IMR-90 (cell line): Measurements from ENCODE around the gene SLC22A5. TPM values are rescaled to one million over a fixed set of nuclear protein-coding genes. Genes with fewer than 3 reads are reported as not detected.
A peak's percentile ranks its signal among the peaks of the same experiment; 100 is the strongest.

Source experiments
- ATAC-seq: fragments of 200-7000 bp; cut with Tn5 transposase; 2 replicates; pipeline ENCODE4 v1.9.1; 2020; ENCODE audit warnings: low read depth, mild to moderate bottlenecking, moderate library complexity
- BruUV-seq: library from RNA; stranded (reverse); fragments of 400-500 nt; replicated peaks from 2 replicates; lab custom pipeline; 2021; lab: Mats Ljungman, UMichigan
- CTCF ChIA-PET: fragments of 300-600 bp; formaldehyde crosslinking; extraction: SDS; loops from one replicate; lab custom pipeline; 2021; ENCODE audit warnings: antibody characterized with exemption; lab: Yijun Ruan, JAX
- POLR2A ChIA-PET: fragments of 300-600 bp; sonication (Branson Sonifier 250); formaldehyde crosslinking; loops from one replicate; lab custom pipeline; 2022; ENCODE audit warnings: antibody characterized with exemption; ENCODE audit not compliant: unreplicated experiment; lab: Charles Lee
- DNase-seq: peaks from one replicate; pipeline ENCODE4 v3.0.0; 2013
- H2AFZ ChIP-seq: replicated peaks from 2 replicates; pipeline ENCODE3; 2013; ENCODE audit warnings: low read length, mild to moderate bottlenecking; ENCODE audit not compliant: poor library complexity
- H2AK5ac ChIP-seq: 2 replicates; pipeline ENCODE4 v1.6.1; 2013; ENCODE audit warnings: low read depth, low read length, inconsistent platforms
- H2AK9ac ChIP-seq: replicated peaks from 2 replicates; pipeline ENCODE3; 2013; ENCODE audit warnings: mild to moderate bottlenecking, low read depth, low read length, moderate library complexity; ENCODE audit not compliant: poor library complexity
- H2BK120ac ChIP-seq: 2 replicates; pipeline ENCODE4 v1.6.1; 2013; ENCODE audit warnings: low read depth, low read length, inconsistent platforms
- H2BK15ac ChIP-seq: 3 replicates; pipeline ENCODE4 v1.6.1; 2013; ENCODE audit warnings: low read depth, low read length, inconsistent platforms
- H2BK20ac ChIP-seq: 2 replicates; pipeline ENCODE4 v1.6.1; 2013; ENCODE audit warnings: low read depth, mild to moderate bottlenecking, inconsistent platforms, low read length, moderate library complexity
- H2BK5ac ChIP-seq: 2 replicates; pipeline ENCODE4 v1.6.1; 2013; ENCODE audit warnings: mild to moderate bottlenecking, low read depth, low read length, inconsistent platforms; ENCODE audit not compliant: poor library complexity, severe bottlenecking
- H3K14ac ChIP-seq: replicated peaks from 2 replicates; pipeline ENCODE4 v1.6.1; 2013; ENCODE audit warnings: low read depth, low read length, inconsistent platforms
- H3K18ac ChIP-seq: 2 replicates; pipeline ENCODE4 v1.6.1; 2013; ENCODE audit warnings: low read depth, low read length, control low read depth
- H3K23ac ChIP-seq: 2 replicates; pipeline ENCODE4 v1.6.1; 2013; ENCODE audit warnings: low read depth, low read length, inconsistent platforms
- H3K27ac ChIP-seq: 2 replicates; pipeline ENCODE4 v1.5.1; 2013; ENCODE audit warnings: mild to moderate bottlenecking, control low read depth, low read length; ENCODE audit not compliant: insufficient read depth
- H3K27me3 ChIP-seq: 2 replicates; pipeline ENCODE4 v1.6.1; 2013; ENCODE audit warnings: low read length; ENCODE audit not compliant: control insufficient read depth, insufficient read depth
- H3K36me3 ChIP-seq: 2 replicates; pipeline ENCODE4 v1.6.1; 2013; ENCODE audit warnings: low read length, mixed read lengths; ENCODE audit not compliant: control insufficient read depth, insufficient read depth
- H3K4ac ChIP-seq: 2 replicates; pipeline ENCODE4 v1.6.1; 2013; ENCODE audit warnings: low read depth, low read length, inconsistent platforms
- H3K4me1 ChIP-seq: 2 replicates; pipeline ENCODE4 v1.6.1; 2013; ENCODE audit warnings: low read length, mixed read lengths; ENCODE audit not compliant: control insufficient read depth, insufficient read depth
- H3K4me2 ChIP-seq: 2 replicates; pipeline ENCODE4 v1.6.1; 2013; ENCODE audit warnings: low read depth, mild to moderate bottlenecking, control low read depth, low read length, moderate library complexity
- H3K4me3 ChIP-seq: 2 replicates; pipeline ENCODE4 v1.5.1; 2013; ENCODE audit warnings: low read depth, mild to moderate bottlenecking, control low read depth, low read length, moderate library complexity; ENCODE audit not compliant: insufficient read depth
- H3K56ac ChIP-seq: 2 replicates; pipeline ENCODE4 v1.6.1; 2013; ENCODE audit warnings: low read length, inconsistent platforms; ENCODE audit not compliant: insufficient read depth; ENCODE audit errors: extremely low read depth
- H3K79me1 ChIP-seq, 2 experiments: 2 replicates each; pipeline ENCODE4 v1.6.1; 2013; ENCODE audit warnings: low read length in 2 of 2, inconsistent platforms in 1 of 2, low read depth in 1 of 2
- H3K9ac ChIP-seq: 2 replicates; pipeline ENCODE4 v1.6.1; 2013; ENCODE audit warnings: low read depth, low read length, control low read depth
- H3K9me1 ChIP-seq: 2 replicates; pipeline ENCODE4 v1.6.1; 2013; ENCODE audit warnings: low read length, inconsistent platforms; ENCODE audit not compliant: insufficient read depth
- H3K9me3 ChIP-seq: 2 replicates; pipeline ENCODE4 v1.6.1; 2013; ENCODE audit warnings: low read length; ENCODE audit not compliant: control insufficient read depth, insufficient read depth
- H4K20me1 ChIP-seq: 2 replicates; pipeline ENCODE4 v1.6.1; 2013; ENCODE audit warnings: low read length, inconsistent platforms; ENCODE audit not compliant: insufficient read depth
- H4K5ac ChIP-seq: 2 replicates; pipeline ENCODE4 v1.6.1; 2013; ENCODE audit warnings: mild to moderate bottlenecking, low read depth, low read length, control low read depth
- H4K8ac ChIP-seq, 2 experiments: 2 replicates each; pipeline ENCODE4 v1.6.1; 2013; ENCODE audit warnings: low read depth in 2 of 2, low read length in 2 of 2, control low read depth in 1 of 2, inconsistent platforms in 1 of 2
- H4K91ac ChIP-seq: 2 replicates; pipeline ENCODE4 v1.6.1; 2013; ENCODE audit warnings: low read depth, low read length, inconsistent platforms; ENCODE audit not compliant: insufficient read depth
- SMC3 ChIP-seq: fragments of 150-350 bp; IDR thresholded peaks from 2 replicates; pipeline ENCODE4 v1.6.1; 2016; ENCODE audit warnings: low read depth, mild to moderate bottlenecking, antibody characterized with exemption, low read length, moderate library complexity
- USF2 ChIP-seq: fragments of 150-350 bp; IDR thresholded peaks from 2 replicates; pipeline ENCODE4 v1.6.1; 2017; ENCODE audit warnings: mild to moderate bottlenecking, antibody characterized with exemption, low read length, low read depth
- WGBS, 2 experiments: methylation state at CpG; one replicate each; pipeline versions ENCODE4 v1.1.5 to v1.1.7; 2013; ENCODE audit warnings: missing lambda C conversion rate in 2 of 2; ENCODE audit not compliant: insufficient read length in 1 of 2; ENCODE audit errors: extremely low coverage in 2 of 2; 5-methylcytosine and 5-hydroxymethylcytosine counted together
- dilution Hi-C: fragments of 300-500 bp; cut with HindIII; formaldehyde crosslinking; loops from one replicate; pipeline ENCODE4 v1.14.3; 2018; ENCODE audit warnings: low sequenced_read_pairs; ENCODE audit not compliant: unreplicated experiment
- in situ Hi-C: fragments of 300-500 bp; cut with MboI; formaldehyde crosslinking; loops from 3 replicates; pipeline ENCODE4 v1.14.3; 2019; ENCODE audit warnings: low sequenced_read_pairs, inconsistent platforms, mixed read lengths
- intact Hi-C: fragments of 100-400 bp; cut with micrococcal nuclease; formaldehyde crosslinking; loops from 2 replicates; pipeline ENCODE4 v1.10.0; 2022
- polyA plus RNA-seq, 3 experiments: library from polyadenylated mRNA; depleted of rRNA; stranded (reverse); fragments of >200 nt; gene quantifications; 2 replicates each; pipeline ENCODE4 v1.2.3, GENCODE V29; 2012; ENCODE audit warnings: low replicate concordance in 1 of 3
- total RNA-seq: library from RNA; depleted of rRNA; stranded (reverse); fragments of >200 nt; gene quantifications from 2 replicates; pipeline ENCODE4 v1.2.3, GENCODE V29; 2012
- TF ChIP-seq, protein P1 (sequence below): conservative IDR thresholded peaks from 2 replicates; pipeline ENCODE4 v1.5.1; 2012; ENCODE audit warnings: mild to moderate bottlenecking, low read depth, low read length, improper control_type of control experiment

The SLC22A5 gene
- total and polyA plus RNA-seq, 2 of the 4 experiments (the other 2 are of a cell fraction), result 6.1 to 7.1 TPM

GRCh38 chr5:132438917-132439316 lies 69.4 kb downstream of the SLC22A5 start:
- Histone ChIP-seq H3K27ac (peak overlapping the region; percentile 81), H2AK9ac (peak overlapping the region; percentile 8), H2AFZ (peak overlapping the region; percentile 46), H3K27me3 (no peaks in the 10 kb centered on the region), H3K14ac (peak overlapping the region; percentile 84), H4K20me1 (no peaks in the 10 kb centered on the region; the same call in 1 of the 2 replicates), H2AK5ac (peak overlapping the region; percentile 99), H3K9me1 (peaks cover 35% of the 10 kb centered on the region), H4K91ac (peak overlapping the region; percentile 87), H2BK120ac (peak overlapping the region; percentile 95), H3K4ac (peak overlapping the region; percentile 90), H2BK20ac (peak overlapping the region; percentile 89), H3K4me1 (peaks cover 28% of the 10 kb centered on the region), H4K8ac (peak overlapping the region; percentile 55 to 78; a peak in 3 of 4 replicates), H2BK5ac (peak overlapping the region; percentile 79), H3K9ac (peak overlapping the region; percentile 32), H3K79me1 (peaks cover 16 to 46% of the 10 kb centered on the region in 2 experiments), H3K23ac (peak overlapping the region; percentile 26), H3K4me3 (no peak overlapping the region), H4K5ac (peak overlapping the region; percentile 72), H2BK15ac (peak overlapping the region; percentile 68; the same call in 2 of the 3 replicates), H3K36me3 (no peaks in the 10 kb centered on the region), H3K9me3 (no peaks in the 10 kb centered on the region), H3K56ac (peak overlapping the region; percentile 75; the same call in 1 of the 2 replicates), H3K4me2 (peak overlapping the region; percentile 1; the same call in 1 of the 2 replicates), H3K18ac (peak overlapping the region; percentile 70)
- no peak for DNase-seq
- TF ChIP-seq SMC3 (no peak), USF2 (no peak)
- TF ChIP-seq, protein P1, sequence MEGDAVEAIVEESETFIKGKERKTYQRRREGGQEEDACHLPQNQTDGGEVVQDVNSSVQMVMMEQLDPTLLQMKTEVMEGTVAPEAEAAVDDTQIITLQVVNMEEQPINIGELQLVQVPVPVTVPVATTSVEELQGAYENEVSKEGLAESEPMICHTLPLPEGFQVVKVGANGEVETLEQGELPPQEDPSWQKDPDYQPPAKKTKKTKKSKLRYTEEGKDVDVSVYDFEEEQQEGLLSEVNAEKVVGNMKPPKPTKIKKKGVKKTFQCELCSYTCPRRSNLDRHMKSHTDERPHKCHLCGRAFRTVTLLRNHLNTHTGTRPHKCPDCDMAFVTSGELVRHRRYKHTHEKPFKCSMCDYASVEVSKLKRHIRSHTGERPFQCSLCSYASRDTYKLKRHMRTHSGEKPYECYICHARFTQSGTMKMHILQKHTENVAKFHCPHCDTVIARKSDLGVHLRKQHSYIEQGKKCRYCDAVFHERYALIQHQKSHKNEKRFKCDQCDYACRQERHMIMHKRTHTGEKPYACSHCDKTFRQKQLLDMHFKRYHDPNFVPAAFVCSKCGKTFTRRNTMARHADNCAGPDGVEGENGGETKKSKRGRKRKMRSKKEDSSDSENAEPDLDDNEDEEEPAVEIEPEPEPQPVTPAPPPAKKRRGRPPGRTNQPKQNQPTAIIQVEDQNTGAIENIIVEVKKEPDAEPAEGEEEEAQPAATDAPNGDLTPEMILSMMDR, result no peak
- in situ Hi-C loops, result no loop called here
- CTCF ChIA-PET, result interaction anchor here (0.9 to 1.8 kb wide), 8 partner anchors 9 to 62 kb away, joined by 3 to 8 read pairs (median 4); partner anchors contain the start of gene IRF1
- WGBS, 2 experiments, result 20% methylated on average over 1 of the region's 4 CpGs; no CpG with 5 or more reads in 1 of the 2 experiments
- no peak for ATAC-seq
- POLR2A ChIA-PET, result interaction anchor here (1.1 to 1.5 kb wide), 2 partner anchors 12 to 41 kb away, joined by 3 to 4 read pairs; no protein-coding TSS in a partner anchor
- dilution Hi-C loops, result no loop called here
- no TSS peak for BruUV-seq
- intact Hi-C loops, result no loop called here
